IPS DF 19.7 (cell line): ENCODE results near the gene VRK1.

Experiments
- DNase-seq: peaks from one replicate; pipeline ENCODE4 v3.0.0-alpha.2; 2013; ENCODE audit warnings: low read depth, low spot score

The VRK1 gene

DNA sequence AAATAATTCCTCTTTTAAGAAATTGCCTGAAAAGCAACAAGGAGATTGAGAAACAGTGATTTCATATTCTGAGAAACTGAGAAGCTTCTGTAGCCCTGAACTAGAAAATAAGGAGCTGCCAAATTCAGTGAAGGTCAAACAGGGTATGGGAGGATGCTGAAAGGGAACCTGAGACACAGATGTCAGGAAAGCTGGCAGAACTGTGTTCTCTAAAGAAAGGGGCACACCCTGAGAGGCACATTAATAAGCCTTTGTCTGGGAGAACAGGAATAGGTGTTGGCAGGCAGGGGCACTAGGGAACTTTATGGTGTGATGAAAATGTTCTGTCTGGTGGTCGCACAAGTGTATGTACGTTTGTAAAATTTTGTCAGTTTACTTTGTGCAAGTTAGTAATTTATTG, 29.6 kb downstream of the VRK1 start:
- DNase-seq, result no peak

DNA sequence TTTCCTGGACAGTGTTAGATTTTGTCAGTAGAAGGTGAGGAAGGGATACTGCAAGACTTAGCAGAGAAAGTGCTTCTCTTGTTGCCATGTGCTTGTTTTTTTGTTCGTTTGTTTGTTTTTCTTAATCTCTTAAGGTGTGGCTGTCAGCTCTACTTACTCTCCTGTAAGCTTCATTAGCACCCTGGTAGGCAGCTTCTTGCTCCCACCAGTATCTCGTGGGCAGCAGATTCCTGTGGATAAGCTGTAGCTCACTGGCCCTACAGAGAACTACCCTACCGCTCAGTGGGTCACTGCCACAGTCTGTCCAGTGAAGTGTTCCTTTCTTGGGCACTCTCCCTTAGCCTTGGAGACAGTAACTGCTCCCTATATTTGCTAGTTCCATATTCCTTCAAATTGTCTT, 30.1 kb downstream of the VRK1 start:
- DNase-seq, result no peak

GRCh38 chr14:96829791-96830190, 32.6 kb downstream of the VRK1 start:
- no peak for DNase-seq

DNA sequence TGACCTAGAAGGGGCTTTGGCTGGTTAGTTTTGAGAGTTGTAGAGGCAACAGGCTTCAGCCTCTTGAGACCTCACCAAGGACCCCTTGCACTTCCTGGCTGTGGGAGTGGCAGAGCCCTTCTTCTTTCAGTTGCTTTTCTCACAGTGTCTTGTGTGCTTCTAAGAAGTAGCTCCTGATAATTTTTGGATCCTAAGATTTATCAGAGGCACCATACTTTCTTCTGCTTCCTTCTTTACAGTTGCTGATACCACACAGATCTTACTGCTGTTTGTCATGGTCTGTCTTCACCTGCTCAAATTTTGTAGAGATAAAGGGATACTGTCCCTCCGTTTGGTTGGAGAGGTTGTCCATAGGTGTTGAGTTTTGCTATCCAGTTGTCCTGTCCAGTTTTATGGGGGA, 33.8 kb downstream of the VRK1 start:
- no peak for DNase-seq

GRCh38 chr14:96832351-96832750, 35.2 kb downstream of the VRK1 start:
- DNase-seq, result no peak

- no peak for DNase-seq
These were observed 41.3 kb downstream of the VRK1 start for GRCh38 chr14:96838449-96838848.

DNA sequence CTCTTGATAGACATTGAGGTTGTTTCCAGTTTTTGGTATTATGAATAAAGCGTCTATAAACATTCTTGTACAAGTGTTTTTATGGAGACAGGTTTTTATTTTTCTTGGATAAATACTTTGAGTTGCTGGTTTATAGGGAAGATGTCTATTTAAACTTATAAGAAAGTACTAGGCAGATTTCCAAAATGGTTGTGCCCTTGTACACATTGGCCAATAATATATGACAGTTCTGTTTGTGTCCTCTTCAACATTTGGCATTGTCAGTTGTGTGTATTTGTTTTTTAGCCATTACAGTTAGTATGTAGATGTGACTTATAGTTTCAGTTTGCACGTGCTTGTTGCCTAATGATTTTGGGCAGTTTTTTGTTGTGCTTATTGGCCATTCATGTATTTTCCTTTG, 42.1 kb downstream of the VRK1 start:
- no peak for DNase-seq

GRCh38 chr14:96843137-96843536, 46.0 kb downstream of the VRK1 start:
- no peak for DNase-seq

GRCh38 chr14:96844857-96845570, 47.8 kb downstream of the VRK1 start:
- DNase-seq, result no peak

GRCh38 chr14:96847451-96847850, 50.3 kb downstream of the VRK1 start:
- no peak for DNase-seq

- no peak for DNase-seq
These were observed 50.8 kb downstream of the VRK1 start for GRCh38 chr14:96848011-96848410.

DNA sequence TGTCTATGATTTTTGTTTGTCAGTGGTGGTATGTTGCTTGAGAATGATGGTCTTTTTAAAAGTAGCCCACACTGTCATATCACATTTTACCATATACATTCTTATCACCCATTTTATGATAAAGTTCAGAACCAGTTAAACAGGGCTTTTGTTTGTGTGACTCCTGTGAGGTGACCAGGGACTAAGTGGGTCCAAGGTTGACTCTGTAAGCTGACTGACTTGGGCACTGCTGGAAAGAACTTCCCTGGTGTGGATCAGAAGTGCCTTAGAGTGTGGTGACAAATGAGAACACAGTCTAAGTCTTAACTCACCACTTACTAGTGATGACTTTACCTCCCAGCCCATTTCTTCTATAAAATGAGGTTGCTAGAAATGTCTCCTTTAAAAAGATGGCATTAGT, 52.6 kb downstream of the VRK1 start:
- DNase-seq, result no peak

DNA sequence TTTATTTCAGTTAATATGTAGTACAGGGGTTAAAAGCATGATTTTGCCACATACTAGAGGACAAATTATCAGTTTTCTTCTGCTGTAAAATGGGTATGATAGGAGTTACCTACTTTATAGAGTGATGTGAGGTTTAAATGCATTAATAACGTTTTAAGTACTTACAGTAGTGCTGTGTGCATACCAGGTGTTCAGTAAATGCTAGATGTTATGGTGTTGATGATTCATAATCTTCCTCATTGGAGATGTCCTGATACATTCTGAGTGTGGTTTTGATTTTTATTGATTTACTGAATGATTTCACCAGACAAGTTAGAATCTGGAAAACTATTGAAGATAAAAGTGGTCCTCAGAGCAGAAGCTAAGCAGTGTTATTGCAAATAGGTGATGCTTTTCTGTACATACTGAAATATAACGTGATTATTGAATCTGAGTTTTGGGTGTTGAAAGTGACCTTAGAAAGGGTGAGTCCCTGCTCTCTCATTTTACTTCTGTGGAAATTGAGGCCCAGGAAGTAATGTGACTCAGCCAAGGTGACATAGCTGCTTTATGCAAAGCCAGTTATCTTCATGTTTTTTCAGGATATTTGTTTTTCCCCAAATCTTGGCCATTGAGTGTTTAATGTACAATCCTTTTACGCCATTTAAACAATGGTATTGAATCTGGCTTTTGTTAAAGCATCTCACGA, 54.7 kb downstream of the VRK1 start:
- no peak for DNase-seq

DNA sequence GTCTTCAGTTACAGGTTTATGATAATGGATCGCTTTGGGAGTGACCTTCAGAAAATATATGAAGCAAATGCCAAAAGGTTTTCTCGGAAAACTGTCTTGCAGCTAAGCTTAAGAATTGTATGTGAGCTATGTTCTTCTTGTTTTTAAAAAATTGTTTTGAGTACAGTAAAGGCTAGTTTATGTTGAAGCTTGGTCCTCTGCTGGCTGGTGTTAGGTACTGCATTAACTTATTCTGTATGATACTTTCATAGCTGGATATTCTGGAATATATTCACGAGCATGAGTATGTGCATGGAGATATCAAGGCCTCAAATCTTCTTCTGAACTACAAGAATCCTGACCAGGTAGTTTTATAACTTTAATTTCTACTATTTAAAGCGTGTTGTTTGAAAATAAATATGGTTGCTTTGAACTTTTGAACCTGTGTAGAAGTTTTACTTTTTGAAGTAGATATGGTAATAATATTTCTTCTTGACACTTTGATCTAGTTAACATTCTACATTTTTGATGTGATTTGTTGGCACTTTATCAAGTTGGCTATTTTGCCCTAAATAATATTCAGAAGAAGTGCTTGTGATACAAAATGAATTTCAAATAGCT, 55.7 kb downstream of the VRK1 start:
- no peak for DNase-seq

DNA sequence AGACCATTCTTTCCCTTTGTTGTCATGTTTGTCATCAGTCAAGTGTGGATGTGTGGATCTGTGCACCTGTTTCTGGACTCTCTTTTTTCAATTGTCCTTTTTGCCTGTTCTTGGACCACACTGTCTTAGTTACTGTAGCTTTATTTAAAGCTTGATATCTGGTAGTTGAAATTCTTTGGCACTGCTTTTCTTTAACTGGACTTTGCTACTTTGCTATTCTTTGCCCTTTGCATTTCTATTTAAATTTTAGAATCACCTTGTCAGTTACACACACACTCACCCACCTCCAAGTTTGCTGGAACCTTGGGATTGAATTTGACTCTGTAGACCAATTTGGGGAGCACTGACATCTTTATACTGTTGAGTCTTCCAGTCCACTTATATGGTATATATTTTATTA, 61.5 kb downstream of the VRK1 start:
- no peak for DNase-seq

GRCh38 chr14:96861568-96862310, 64.6 kb downstream of the VRK1 start:
- DNase-seq, result peak; percentile 48

DNA sequence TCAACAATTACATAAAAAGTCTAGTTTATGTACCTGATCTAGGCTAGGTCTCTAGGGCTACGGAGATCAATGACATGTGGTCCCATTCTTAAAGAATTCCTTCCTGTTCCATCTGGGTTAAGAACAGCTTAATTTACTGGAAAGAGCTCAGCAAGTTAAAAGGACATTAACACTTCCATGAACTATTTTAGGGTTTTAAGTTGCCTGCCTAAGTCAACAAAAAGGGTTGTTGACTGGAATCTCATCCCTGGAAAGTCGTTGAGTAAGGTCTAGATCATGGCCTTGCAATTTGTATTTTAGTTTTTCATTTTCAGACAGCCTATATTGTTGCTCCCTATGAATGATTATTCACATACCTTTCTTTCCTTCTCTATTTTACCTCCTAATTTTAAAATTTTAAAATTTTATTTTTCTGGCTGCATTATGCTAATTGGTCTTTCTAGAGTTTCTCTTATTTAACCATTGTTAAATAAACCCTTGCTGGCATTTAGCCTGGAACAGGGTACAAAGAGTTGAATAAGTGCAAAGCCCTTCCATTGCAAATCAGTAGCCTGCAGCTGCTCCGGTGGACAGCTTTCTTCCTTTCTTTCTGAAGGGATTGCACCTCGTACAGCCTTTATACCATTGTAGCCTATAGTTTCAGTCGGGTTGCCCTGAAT, 66.3 kb downstream of the VRK1 start:
- DNase-seq, result no peak

DNA sequence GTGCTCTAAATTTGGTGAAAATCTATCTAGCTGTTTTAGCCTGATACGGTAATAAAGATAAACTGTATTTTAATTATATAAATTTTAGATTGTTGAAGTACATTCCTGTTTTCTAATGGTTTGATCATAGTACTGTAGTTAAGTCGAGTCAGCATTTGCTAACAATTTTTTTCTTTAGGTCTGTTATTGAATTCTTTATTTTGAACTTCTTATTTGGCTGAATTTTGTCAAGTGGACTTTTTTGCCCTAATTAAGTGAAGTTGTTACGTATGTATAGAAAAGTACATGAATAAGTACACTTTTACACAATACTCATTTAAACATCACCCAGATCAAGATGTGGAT, 66.8 kb downstream of the VRK1 start:
- DNase-seq, result no peak

DNA sequence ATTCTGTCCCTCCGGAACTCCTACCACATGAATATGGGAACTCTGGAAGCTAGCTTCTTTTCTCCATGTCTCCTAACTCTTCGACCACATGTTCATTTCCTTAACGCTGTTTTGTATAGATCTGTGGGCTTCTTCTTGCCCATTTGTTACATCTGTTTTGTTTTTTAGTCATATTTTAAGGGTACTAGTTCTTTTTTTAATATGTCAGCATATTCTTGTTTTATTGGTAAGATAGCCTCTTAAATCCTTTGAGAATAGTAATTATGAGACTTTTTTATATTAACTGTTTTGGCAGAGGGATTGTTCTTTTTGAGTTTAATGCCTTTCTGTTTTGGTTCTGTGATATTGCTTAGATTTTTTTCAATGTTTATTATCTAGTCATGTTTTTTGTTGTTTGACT, 70.5 kb downstream of the VRK1 start:
- DNase-seq, result no peak

GRCh38 chr14:96874127-96874526, 76.9 kb downstream of the VRK1 start:
- DNase-seq, result no peak

GRCh38 chr14:96876747-96877146, 79.6 kb downstream of the VRK1 start:
- DNase-seq, result no peak

DNA sequence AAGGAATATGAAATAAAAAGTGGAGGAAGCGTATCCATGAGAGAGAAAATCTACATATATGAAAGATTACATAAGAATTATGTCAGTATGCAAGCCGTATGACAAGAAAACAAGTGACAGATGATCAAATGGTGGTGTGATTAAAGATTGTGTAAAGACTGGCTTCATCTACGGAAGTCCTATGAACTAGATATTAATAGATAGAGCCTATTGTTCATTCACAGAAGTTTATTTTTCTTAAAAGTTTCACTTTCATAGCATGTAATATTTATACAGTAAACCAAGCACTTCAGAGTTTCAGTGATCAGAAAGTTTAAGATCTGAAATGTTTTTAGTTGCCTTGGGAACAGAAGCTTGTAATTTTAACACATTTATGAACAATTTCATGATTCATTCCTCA, 84.5 kb downstream of the VRK1 start:
- no peak for DNase-seq
